Tibial nerve (tissue), 4 donors: ENCODE data around the gene MBD1. TPM values are rescaled to one million over a fixed set of nuclear protein-coding genes. Genes with fewer than 3 reads are reported as not detected.

Experiments
- DNase-seq, 2 donors: peaks; one replicate each; pipeline ENCODE4 v3.0.0-alpha.2; 2019; ENCODE audit warnings: low spot score in 2 of 2
- H3K27ac ChIP-seq, 4 donors: fragments of 200-600 bp; sonication (generic) in 3 of 4; one replicate each; pipeline ENCODE4 v1.5.1; 2017 to 2019; ENCODE audit warnings: mild to moderate bottlenecking in 1 of 4
- H3K27me3 ChIP-seq, 2 donors: fragments of 200-600 bp; sonication (generic) in 1 of 2; one replicate each; pipeline versions ENCODE4 v1.5.1 to v1.6.0; 2017 to 2019
- H3K36me3 ChIP-seq, 3 donors: fragments of 200-600 bp; sonication (generic); one replicate each; pipeline ENCODE4 v1.5.1; 2018 to 2019
- H3K4me1 ChIP-seq, 4 donors: fragments of 200-600 bp; sonication (generic) in 3 of 4; one replicate each; pipeline ENCODE4 v1.5.1; 2017 to 2019
- H3K4me3 ChIP-seq, 4 donors: fragments of 200-600 bp; sonication (generic) in 3 of 4; one replicate each; pipeline ENCODE4 v1.5.1; 2017 to 2019; ENCODE audit warnings: mild to moderate bottlenecking in 1 of 4, moderate library complexity in 1 of 4
- H3K9me3 ChIP-seq, 4 donors: fragments of 200-600 bp; sonication (generic) in 3 of 4; one replicate each; pipeline ENCODE4 v1.5.1; 2017 to 2019
- EP300 ChIP-seq, 2 donors: sonication (generic); formaldehyde crosslinking; IDR thresholded peaks; one replicate each; pipeline ENCODE4 v1.6.1; 2017; ENCODE audit warnings: antibody characterized with exemption in 2 of 2, mild to moderate bottlenecking in 1 of 2
- POLR2A ChIP-seq, 2 donors: fragments of 450-650 bp; IDR thresholded peaks; one replicate each; pipeline ENCODE4 v1.6.1; 2017; ENCODE audit warnings: antibody characterized with exemption in 2 of 2, mild to moderate bottlenecking in 2 of 2, moderate library complexity in 2 of 2
- WGBS, 2 donors: methylation state at CpG; one replicate each; pipeline ENCODE4 v1.1.5; 2018; 5-methylcytosine and 5-hydroxymethylcytosine counted together
- total RNA-seq, 4 donors: library from RNA; depleted of rRNA; stranded (reverse); fragments of >200 nt; gene quantifications; one replicate each; pipeline ENCODE4 v1.1.0, GENCODE V29; 2016
- TF ChIP-seq, protein P1 (sequence below), 5 experiments: fragments of 200-600 bp in 3 of 5; fragments of 450-650 bp in 2 of 5; sonication (generic) in 3 of 5; IDR thresholded peaks; one replicate each; pipeline ENCODE4 v1.5.1; 2016 to 2019; ENCODE audit warnings: antibody characterized with exemption in 5 of 5, mild to moderate bottlenecking in 3 of 5, moderate library complexity in 2 of 5

The MBD1 gene
- total RNA-seq, 4 donors from 2014 or later: 69.3 to 103 (median 85.7) TPM

- H3K4me3 ChIP-seq: peak overlapping the region; percentile 38 to 57 (median 48)
- peak; percentile 65 to 70 for DNase-seq
- peak overlapping the region; percentile 64 to 82 (median 74) for H3K27ac ChIP-seq
- peaks cover 0 to 27% (median 11%) of the 10 kb centered on the region in 4 donors for H3K4me1 ChIP-seq
- H3K27me3 ChIP-seq: no peaks in the 10 kb centered on the region
- H3K9me3 ChIP-seq: no peaks in the 10 kb centered on the region
- TF ChIP-seq POLR2A (IDR thresholded peaks at IDR 0.05): no peak
- TF ChIP-seq, protein P1, sequence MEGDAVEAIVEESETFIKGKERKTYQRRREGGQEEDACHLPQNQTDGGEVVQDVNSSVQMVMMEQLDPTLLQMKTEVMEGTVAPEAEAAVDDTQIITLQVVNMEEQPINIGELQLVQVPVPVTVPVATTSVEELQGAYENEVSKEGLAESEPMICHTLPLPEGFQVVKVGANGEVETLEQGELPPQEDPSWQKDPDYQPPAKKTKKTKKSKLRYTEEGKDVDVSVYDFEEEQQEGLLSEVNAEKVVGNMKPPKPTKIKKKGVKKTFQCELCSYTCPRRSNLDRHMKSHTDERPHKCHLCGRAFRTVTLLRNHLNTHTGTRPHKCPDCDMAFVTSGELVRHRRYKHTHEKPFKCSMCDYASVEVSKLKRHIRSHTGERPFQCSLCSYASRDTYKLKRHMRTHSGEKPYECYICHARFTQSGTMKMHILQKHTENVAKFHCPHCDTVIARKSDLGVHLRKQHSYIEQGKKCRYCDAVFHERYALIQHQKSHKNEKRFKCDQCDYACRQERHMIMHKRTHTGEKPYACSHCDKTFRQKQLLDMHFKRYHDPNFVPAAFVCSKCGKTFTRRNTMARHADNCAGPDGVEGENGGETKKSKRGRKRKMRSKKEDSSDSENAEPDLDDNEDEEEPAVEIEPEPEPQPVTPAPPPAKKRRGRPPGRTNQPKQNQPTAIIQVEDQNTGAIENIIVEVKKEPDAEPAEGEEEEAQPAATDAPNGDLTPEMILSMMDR (IDR thresholded peaks at IDR 0.05): peak; percentile 58 to 77 (median 71)
- peak in 1 of 2 donors; percentile 22 for TF ChIP-seq EP300 (IDR thresholded peaks at IDR 0.05)
- peaks cover 4 to 44% (median 23%) of the 10 kb centered on the region in 3 donors for H3K36me3 ChIP-seq
- 16 to 25% methylated on average over 20 to 40 of the region's 56 CpGs for WGBS, 2 donors
These were observed 13.1 kb downstream of the MBD1 start for GRCh38 chr18:50268022-50268747.

DNA sequence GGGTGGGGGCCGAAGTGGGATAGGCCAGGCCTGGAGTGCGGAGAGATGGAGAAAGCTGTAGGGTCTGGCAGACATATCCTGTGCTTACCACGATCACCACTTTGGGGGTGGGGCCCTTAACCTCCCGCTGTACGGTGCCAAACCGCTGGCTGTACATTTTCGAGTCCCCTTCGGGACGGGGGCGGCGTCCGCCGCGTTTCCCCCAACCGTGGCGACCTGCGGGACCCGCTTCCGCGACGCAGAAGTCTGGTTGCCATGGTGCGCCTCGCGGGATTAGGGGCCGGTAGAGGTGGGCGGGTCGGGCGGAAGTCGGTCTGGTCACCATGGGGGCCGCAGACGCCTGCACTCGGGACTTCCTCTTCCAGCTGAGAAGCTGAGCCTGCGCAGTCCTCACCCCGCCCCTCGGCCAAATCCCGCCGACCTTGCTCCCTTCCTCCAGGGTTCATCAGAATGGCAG, 15.0 kb downstream of the MBD1 start, which contains the start of gene CFAP53:
TSS of gene CFAP53 (minus strand) at position 248 of the 457 bp plus-strand sequence. CDS start at position 157, 91 bp downstream.
- Histone ChIP-seq H3K4me1 (peaks cover 0 to 27% (median 11%) of the 10 kb centered on the region in 4 donors), H3K36me3 (peaks cover 4 to 24% (median 5%) of the 10 kb centered on the region in 3 donors), H3K9me3 (no peaks in the 10 kb centered on the region), H3K27me3 (no peaks in the 10 kb centered on the region), H3K4me3 (peak within 1 kb of the TSS; percentile 40 to 77 (median 60)), H3K27ac (peak within 1 kb of the TSS in 2 of 4 donors; percentile 65 to 82)
- peak; percentile 74 to 79 for DNase-seq
- WGBS, 2 donors: 1% methylated on average over 37 of the region's 37 CpGs
- TF ChIP-seq, protein P1 (IDR thresholded peaks at IDR 0.05): no peak
- TF ChIP-seq POLR2A (IDR thresholded peaks at IDR 0.05): no peak
- peak; percentile 43 to 47 for TF ChIP-seq EP300 (IDR thresholded peaks at IDR 0.05)

DNA sequence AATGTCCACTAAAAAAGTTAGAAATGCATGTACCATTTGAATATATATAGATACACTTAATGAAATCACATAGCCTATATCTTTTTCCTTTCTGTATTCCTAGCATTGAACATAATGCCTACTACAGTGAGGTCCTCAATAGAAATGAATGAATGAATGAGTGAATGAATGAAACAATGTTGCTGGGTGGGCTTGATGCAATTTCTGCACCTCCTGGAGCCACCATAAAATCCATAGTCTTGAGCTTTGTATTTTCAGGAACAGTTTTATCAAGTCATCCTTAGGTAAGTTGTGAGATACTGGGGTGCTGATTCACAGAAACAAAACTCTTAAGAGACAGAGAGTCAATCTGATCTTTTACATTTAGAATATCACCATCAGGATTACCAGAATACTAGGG, 18.3 kb downstream of the MBD1 start:
- peaks cover 0 to 4% (median 0%) of the 10 kb centered on the region in 3 donors for H3K36me3 ChIP-seq
- H3K4me3 ChIP-seq: no peak overlapping the region
- H3K27ac ChIP-seq: no peak overlapping the region
- TF ChIP-seq EP300 (IDR thresholded peaks at IDR 0.05): no peak
- no peak for TF ChIP-seq POLR2A (IDR thresholded peaks at IDR 0.05)
- TF ChIP-seq, protein P1 (IDR thresholded peaks at IDR 0.05): no peak
- H3K27me3 ChIP-seq: no peaks in the 10 kb centered on the region
- H3K4me1 ChIP-seq: peaks cover 0 to 21% (median 10%) of the 10 kb centered on the region in 4 donors
- no peak for DNase-seq
- peaks cover 0 to 3% (median 0%) of the 10 kb centered on the region in 4 donors for H3K9me3 ChIP-seq

GRCh38 chr18:50250935-50251334, 30.4 kb downstream of the MBD1 start:
- TF ChIP-seq POLR2A (IDR thresholded peaks at IDR 0.05): no peak
- TF ChIP-seq EP300 (IDR thresholded peaks at IDR 0.05): no peak
- TF ChIP-seq, protein P1 (IDR thresholded peaks at IDR 0.05): no peak
- Histone ChIP-seq H3K27me3 (no peaks in the 10 kb centered on the region), H3K27ac (no peak overlapping the region), H3K4me1 (no peaks in the 10 kb centered on the region), H3K36me3 (no peaks in the 10 kb centered on the region), H3K4me3 (no peak overlapping the region), H3K9me3 (no peaks in the 10 kb centered on the region)
- WGBS, 2 donors: 73 to 75% methylated on average over 3 of the region's 3 CpGs
- DNase-seq: no peak

DNA sequence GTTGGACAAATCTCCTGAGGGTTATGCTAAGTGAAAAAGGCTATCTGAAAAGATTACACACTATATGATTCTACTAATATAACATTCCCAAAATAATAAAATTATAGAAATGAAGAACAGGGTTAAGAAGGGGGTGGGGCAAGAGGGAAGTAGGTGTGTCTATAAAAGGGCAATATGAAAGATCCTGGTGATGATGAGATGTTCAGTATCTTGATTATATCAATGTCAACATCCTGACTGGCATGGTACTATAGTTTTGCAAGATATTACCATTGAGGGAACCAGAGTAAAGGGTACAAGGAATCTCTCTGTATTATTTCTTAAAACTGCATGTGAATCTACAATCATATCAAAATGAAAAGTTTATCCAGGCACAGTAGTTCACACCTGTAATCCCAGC, 31.7 kb downstream of the MBD1 start:
- Histone ChIP-seq H3K9me3 (no peaks in the 10 kb centered on the region), H3K4me3 (no peak overlapping the region), H3K27me3 (no peaks in the 10 kb centered on the region), H3K36me3 (no peaks in the 10 kb centered on the region), H3K4me1 (no peaks in the 10 kb centered on the region), H3K27ac (no peak overlapping the region)
- no peak for TF ChIP-seq POLR2A (IDR thresholded peaks at IDR 0.05)
- TF ChIP-seq EP300 (IDR thresholded peaks at IDR 0.05): no peak
- TF ChIP-seq, protein P1 (IDR thresholded peaks at IDR 0.05): no peak
- no peak for DNase-seq
